ENCODE measurements around the gene GBP4. TPM values are rescaled to one million over a fixed set of nuclear protein-coding genes. Genes with fewer than 3 reads are reported as not detected.

The GBP4 gene
- total and polyA plus RNA-seq, 8 donors: 12.9 to 30.3 (median 19.5) TPM

DNA sequence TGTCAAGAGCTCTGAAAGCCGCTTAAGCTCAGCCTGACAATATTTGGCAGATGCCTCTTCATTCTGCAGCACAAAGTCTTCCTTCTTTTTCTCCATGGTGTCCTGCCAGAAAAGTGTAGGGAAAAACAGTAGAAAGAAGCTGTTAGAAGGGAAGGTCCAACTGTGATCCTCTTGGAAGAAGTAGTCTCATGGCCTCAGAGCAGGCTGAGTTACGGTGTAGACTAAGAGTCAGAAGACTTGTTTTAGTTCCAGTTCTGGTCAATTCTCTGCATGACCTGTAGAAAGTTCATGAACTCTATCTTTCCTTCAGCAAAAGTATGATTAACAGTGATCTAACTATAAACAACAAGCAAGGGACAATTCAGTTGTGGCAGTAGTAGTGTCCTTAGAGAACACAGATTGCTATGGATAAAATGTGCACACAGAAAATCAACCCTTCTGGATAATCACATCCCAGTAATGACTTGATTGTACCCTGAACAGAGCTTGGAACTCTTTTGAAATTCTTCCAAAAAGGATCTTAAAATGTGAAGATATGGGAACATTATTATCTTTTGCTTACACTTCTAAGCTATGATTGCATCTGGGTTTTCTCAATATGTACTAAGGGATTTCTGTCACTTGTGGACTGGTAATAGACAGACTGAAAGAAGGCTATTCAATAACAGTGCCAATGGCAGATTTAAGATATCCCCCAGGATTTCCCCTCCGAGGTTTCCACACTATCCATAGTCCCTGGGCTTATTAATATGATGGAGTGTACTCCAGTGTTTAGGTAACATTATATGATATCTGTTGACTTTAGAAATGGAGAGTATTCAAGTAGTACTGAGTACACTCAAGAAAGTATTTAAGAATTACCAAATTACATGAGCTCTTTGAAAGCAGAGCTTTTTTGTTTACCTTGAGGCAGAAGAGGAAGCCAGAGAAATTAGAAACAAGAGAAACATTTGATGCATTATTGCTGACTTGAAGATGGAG is 50.8 kb downstream of the GBP4 start:
- no peak overlapping the region for H3K4me3 ChIP-seq
- H3K4me1 ChIP-seq: no peaks in the 10 kb centered on the region
- H3K27me3 ChIP-seq: no peaks in the 10 kb centered on the region
- H3K9me3 ChIP-seq: no peaks in the 10 kb centered on the region
- H3K27ac ChIP-seq: no peak overlapping the region
- no peaks in the 10 kb centered on the region for H3K36me3 ChIP-seq
- intact Hi-C loops (cut with DNase I): no loop called here
- ATAC-seq (peak; percentile 88), DNase-seq (no peak)
- TF ChIP-seq, protein P1, sequence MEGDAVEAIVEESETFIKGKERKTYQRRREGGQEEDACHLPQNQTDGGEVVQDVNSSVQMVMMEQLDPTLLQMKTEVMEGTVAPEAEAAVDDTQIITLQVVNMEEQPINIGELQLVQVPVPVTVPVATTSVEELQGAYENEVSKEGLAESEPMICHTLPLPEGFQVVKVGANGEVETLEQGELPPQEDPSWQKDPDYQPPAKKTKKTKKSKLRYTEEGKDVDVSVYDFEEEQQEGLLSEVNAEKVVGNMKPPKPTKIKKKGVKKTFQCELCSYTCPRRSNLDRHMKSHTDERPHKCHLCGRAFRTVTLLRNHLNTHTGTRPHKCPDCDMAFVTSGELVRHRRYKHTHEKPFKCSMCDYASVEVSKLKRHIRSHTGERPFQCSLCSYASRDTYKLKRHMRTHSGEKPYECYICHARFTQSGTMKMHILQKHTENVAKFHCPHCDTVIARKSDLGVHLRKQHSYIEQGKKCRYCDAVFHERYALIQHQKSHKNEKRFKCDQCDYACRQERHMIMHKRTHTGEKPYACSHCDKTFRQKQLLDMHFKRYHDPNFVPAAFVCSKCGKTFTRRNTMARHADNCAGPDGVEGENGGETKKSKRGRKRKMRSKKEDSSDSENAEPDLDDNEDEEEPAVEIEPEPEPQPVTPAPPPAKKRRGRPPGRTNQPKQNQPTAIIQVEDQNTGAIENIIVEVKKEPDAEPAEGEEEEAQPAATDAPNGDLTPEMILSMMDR (IDR thresholded peaks at IDR 0.05): no peak

DNA sequence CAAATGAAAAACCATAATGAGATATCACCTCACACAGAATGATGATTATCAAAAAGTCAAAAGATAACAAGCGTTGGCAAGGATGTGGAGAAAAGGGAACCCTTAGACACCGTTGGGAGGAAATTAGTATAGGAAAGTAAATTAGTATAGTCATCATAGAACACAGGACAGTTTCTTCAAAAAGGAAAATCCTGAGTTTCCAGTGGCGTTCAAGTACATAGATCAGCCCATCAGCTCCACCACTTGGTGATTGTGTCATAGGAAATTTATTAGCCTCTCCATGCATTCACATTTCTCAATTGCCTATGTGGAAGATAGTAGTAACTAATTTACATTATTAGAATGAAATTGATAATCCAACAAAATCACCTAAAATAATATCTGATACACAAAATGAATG is 52.0 kb downstream of the GBP4 start:
- no peak for ATAC-seq
- H3K4me3 ChIP-seq: no peak overlapping the region
- no peak overlapping the region for H3K27ac ChIP-seq
- H3K9me3 ChIP-seq: no peaks in the 10 kb centered on the region
- H3K27me3 ChIP-seq: no peaks in the 10 kb centered on the region
- no peaks in the 10 kb centered on the region for H3K36me3 ChIP-seq
- H3K4me1 ChIP-seq: no peaks in the 10 kb centered on the region
- TF ChIP-seq, protein P1 (IDR thresholded peaks at IDR 0.05): no peak
- DNase-seq: no peak
- intact Hi-C loops (cut with DNase I): no loop called here

DNA sequence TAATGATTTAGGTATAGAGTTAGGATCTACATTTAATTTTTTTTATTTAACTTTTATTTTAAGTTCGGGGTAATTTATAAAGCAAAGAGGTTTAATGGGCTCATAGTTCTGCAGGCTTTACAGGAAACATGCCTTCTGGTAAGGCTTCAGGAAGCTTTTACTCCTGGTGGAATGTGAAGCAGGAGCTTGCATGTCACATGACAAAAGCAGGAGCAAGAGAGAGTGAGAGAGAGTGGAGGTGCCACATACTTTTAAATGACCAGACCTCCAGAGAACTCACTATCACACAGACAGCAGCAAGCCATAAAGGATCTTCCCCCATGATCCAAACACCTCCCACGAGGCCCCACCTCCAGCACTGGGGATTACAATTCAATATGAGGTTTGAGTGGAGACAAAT is 55.3 kb downstream of the GBP4 start:
- Histone ChIP-seq H3K36me3 (no peaks in the 10 kb centered on the region), H3K27me3 (no peaks in the 10 kb centered on the region), H3K27ac (no peak overlapping the region), H3K4me3 (no peak overlapping the region), H3K4me1 (no peaks in the 10 kb centered on the region), H3K9me3 (no peaks in the 10 kb centered on the region)
- intact Hi-C loops (cut with DNase I): no loop called here
- DNase-seq (no peak), ATAC-seq (no peak)
- TF ChIP-seq, protein P1 (IDR thresholded peaks at IDR 0.05): no peak

DNA sequence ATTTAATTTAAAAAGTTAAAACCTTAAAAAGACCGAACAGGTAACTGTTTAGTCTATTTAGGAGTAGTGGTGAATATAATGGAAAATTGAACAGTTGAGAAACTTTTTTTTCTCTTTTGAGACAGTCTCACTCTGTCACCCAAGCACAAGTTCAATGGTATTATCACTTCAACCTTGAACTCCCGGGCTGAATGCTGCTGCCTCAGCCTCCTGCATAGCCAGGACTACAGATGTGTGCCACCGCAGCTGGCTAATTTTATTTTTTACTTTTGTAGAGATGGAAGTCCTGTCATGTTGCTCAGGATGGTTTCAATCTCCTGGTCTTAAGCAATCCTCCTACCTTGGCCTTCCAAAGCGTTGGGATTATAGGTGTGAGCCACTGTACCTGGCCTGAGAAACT is 56.6 kb downstream of the GBP4 start:
- Histone ChIP-seq H3K9me3 (no peaks in the 10 kb centered on the region), H3K27me3 (no peaks in the 10 kb centered on the region), H3K4me3 (no peak overlapping the region), H3K27ac (no peak overlapping the region), H3K4me1 (no peaks in the 10 kb centered on the region), H3K36me3 (no peaks in the 10 kb centered on the region)
- DNase-seq (no peak), ATAC-seq (no peak)
- intact Hi-C loops (cut with DNase I): no loop called here
- TF ChIP-seq, protein P1 (IDR thresholded peaks at IDR 0.05): no peak

DNA sequence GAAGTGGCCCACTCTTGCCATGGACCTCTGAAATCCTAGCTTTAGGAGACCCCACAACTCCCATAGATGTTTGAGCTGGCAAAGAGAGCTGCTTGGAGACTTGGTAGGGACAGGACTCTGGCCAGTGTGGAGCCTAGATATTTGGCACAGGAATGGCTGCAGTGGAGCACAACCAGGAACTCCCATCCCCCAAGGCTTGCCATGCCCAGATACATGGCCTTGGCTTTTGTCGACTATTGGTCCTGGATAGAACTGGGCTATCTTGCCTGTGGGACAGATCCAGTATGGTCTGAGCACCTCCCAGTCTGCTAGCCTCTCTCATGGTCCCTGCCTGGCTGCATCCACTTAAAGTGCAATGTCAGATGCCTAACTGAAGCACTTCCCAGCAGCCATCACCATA is 65.0 kb downstream of the GBP4 start:
- intact Hi-C loops (cut with DNase I): no loop called here
- TF ChIP-seq, protein P1 (IDR thresholded peaks at IDR 0.05): no peak
- H3K27ac ChIP-seq: no peak overlapping the region
- no peak overlapping the region for H3K4me3 ChIP-seq
- no peaks in the 10 kb centered on the region for H3K27me3 ChIP-seq
- no peak for ATAC-seq
- H3K4me1 ChIP-seq: peaks cover 10 to 20% of the 10 kb centered on the region in 2 donors
- no peaks in the 10 kb centered on the region for H3K36me3 ChIP-seq
- DNase-seq: no peak
- H3K9me3 ChIP-seq: no peaks in the 10 kb centered on the region

Other genes with a start within 250 kb of the GBP4 start
- 10 to 100 TPM; 16.4 to 20.5 TPM for gene KYAT3, start 206.3 kb downstream of the GBP4 start, total RNA-seq
- gene KYAT3, start 206.3 kb downstream of the GBP4 start, polyA plus RNA-seq (ENCODE audit: insufficient read length in 6 of 6): 10 to 100 TPM; 25.2 to 50.8 (median 34.5) TPM
- gene RBMXL1, start 206.3 kb downstream of the GBP4 start, total RNA-seq: 10 to 100 TPM; 15.3 to 16.3 TPM
- 10 to 100 TPM; 16.2 to 23.1 (median 21.5) TPM for gene RBMXL1, start 206.3 kb downstream of the GBP4 start, polyA plus RNA-seq (ENCODE audit: insufficient read length in 6 of 6)
- gene GBP3, start 176.1 kb downstream of the GBP4 start, total RNA-seq: 10 to 100 TPM; 31.0 to 32.6 TPM
- gene GBP3, start 176.1 kb downstream of the GBP4 start, polyA plus RNA-seq (ENCODE audit: insufficient read length in 6 of 6): 10 to 100 TPM in 4 of 6 donors, 1 to 10 TPM in 2; 8.5 to 21.2 (median 12.0) TPM
- gene GBP1, start 133.7 kb downstream of the GBP4 start, total RNA-seq: 10 to 100 TPM; 51.3 to 64.3 TPM
- gene GBP1, start 133.7 kb downstream of the GBP4 start, polyA plus RNA-seq (ENCODE audit: insufficient read length in 6 of 6): 10 to 100 TPM; 38.7 to 55.3 (median 44.1) TPM
- gene GBP2, start 72.8 kb downstream of the GBP4 start, total RNA-seq: 10 to 100 TPM; 36.3 to 67.2 TPM
- gene GBP2, start 72.8 kb downstream of the GBP4 start, polyA plus RNA-seq (ENCODE audit: insufficient read length in 6 of 6): 1 to 10 TPM; 2.8 to 7.1 (median 4.1) TPM
- under 1 TPM in 1 of 2 donors, not detected in 1; 0.09 TPM for gene GBP7, start 22.9 kb downstream of the GBP4 start, total RNA-seq
- under 1 TPM; 0.09 to 0.39 (median 0.19) TPM for gene GBP7, start 22.9 kb downstream of the GBP4 start, polyA plus RNA-seq (ENCODE audit: insufficient read length in 6 of 6)
- 10 to 100 TPM in 1 of 2 donors, 1 to 10 TPM in 1; 3.0 to 17.4 TPM for gene GBP5, start 73.9 kb upstream of the GBP4 start, total RNA-seq
- gene GBP5, start 73.9 kb upstream of the GBP4 start, polyA plus RNA-seq (ENCODE audit: insufficient read length in 6 of 6): 1 to 10 TPM in 5 of 6 donors, under 1 TPM in 1; 0.55 to 1.8 (median 1.3) TPM
- 1 to 10 TPM in 1 of 2 donors, under 1 TPM in 1; 0.73 to 1.3 TPM for gene GBP6, start 165.1 kb upstream of the GBP4 start, total RNA-seq
- 1 to 10 TPM in 1 of 6 donors, under 1 TPM in 5; 0.26 to 1.3 (median 0.55) TPM for gene GBP6, start 165.1 kb upstream of the GBP4 start, polyA plus RNA-seq (ENCODE audit: insufficient read length in 6 of 6)